Daoy (cell line): ENCODE measurements around the gene ADGRG3. TPM values are rescaled to one million over a fixed set of nuclear protein-coding genes. Genes with fewer than 3 reads are reported as not detected.

ENCODE experiments used
- DNase-seq: peaks from one replicate; pipeline ENCODE4 v3.0.0-alpha.2; 2015; ENCODE audit warnings: low read depth
- total RNA-seq: library from RNA; depleted of rRNA; stranded (reverse); fragments of >200 nt; shearing (Covaris generic); gene quantifications from 2 replicates; pipeline ENCODE4 v1.2.3, GENCODE V29; 2014

Gene ADGRG3
- total RNA-seq, 1 experiment from 2014 or later = not detected

- DNase-seq = no peak
Observed at GRCh38 chr16:57661936-57662906, 5.9 kb upstream of the ADGRG3 start.

- DNase-seq = no peak
Observed at GRCh38 chr16:57663436-57663835, 4.7 kb upstream of the ADGRG3 start.

- no peak for DNase-seq
Observed at GRCh38 chr16:57663917-57664661, 4.0 kb upstream of the ADGRG3 start.

GRCh38 chr16:57664662-57665025, 3.5 kb upstream of the ADGRG3 start:
- no peak for DNase-seq

- DNase-seq = no peak
Observed at GRCh38 chr16:57665541-57665940, 2.6 kb upstream of the ADGRG3 start.

GRCh38 chr16:57666353-57667047, 1.6 kb upstream of the ADGRG3 start:
- no peak for DNase-seq

- DNase-seq = no peak
Observed at GRCh38 chr16:57667048-57667525, 1.0 kb upstream of the ADGRG3 start.

GRCh38 chr16:57667526-57668262, 412 bp upstream of the ADGRG3 start:
- DNase-seq = peak; percentile 37

GRCh38 chr16:57668630-57669475, 747 bp downstream of the ADGRG3 start:
- DNase-seq = no peak

GRCh38 chr16:57669476-57670162, 1.5 kb downstream of the ADGRG3 start:
- no peak for DNase-seq

- no peak for DNase-seq
Observed at GRCh38 chr16:57670196-57670595, 2.1 kb downstream of the ADGRG3 start.

- peak; percentile 25 for DNase-seq
Observed at GRCh38 chr16:57671451-57671850, 3.3 kb downstream of the ADGRG3 start.

GRCh38 chr16:57672416-57672815, 4.3 kb downstream of the ADGRG3 start:
- no peak for DNase-seq

GRCh38 chr16:57672824-57673223, 4.7 kb downstream of the ADGRG3 start:
- no peak for DNase-seq

- peak; percentile 13 for DNase-seq
Observed at GRCh38 chr16:57675741-57676551, 7.8 kb downstream of the ADGRG3 start.

- no peak for DNase-seq
Observed at GRCh38 chr16:57676553-57677085, 8.5 kb downstream of the ADGRG3 start.

- no peak for DNase-seq
Observed at GRCh38 chr16:57677622-57678369, 9.7 kb downstream of the ADGRG3 start.

- no peak for DNase-seq
Observed at GRCh38 chr16:57679016-57679415, 10.9 kb downstream of the ADGRG3 start.
